ENCODE results near the gene SLC2A4. TPM values are rescaled to one million over a fixed set of nuclear protein-coding genes. Genes with fewer than 3 reads are reported as not detected.

SLC2A4 gene
- total RNA-seq, 1 experiment from 2014 or later, result 0.19 TPM

DNA sequence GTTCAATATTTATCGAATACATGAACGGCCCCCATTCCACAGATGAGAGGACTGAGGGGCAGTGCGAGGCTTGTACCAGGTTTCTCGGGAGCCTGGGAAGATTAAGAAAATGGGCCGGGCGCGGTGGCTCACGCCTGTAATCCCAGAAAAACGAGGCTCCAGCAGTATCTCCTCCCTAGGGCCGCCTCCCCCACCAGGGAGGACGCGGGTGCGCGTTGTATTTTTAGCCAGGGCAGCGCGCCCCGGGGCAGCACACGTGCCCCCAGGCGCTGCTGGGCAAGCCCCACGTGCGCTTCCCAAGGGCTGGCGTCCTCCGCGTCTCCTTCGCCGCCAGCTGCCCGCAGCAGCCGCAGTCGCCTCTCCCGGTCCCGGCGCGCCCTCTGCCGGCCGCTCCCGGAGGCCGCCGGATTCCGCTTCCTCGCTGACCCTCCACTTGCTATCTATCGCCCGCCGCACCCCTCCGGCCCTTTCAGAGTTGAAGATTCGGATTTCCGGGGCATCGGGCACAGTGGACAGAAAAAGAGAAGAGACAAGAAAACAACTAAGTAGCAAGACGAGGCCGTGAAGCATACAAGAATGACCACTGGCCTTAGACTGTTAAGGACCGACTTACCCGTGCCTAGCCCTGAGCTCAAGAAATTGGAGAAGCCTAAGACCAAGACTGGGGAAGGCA, 14.8 kb downstream of the SLC2A4 start:
- peak; percentile 73 for TF ChIP-seq CTCF (IDR thresholded peaks at IDR 0.05; ENCODE audit: unreplicated experiment)
- Mint-ChIP-seq H3K9me3 (ENCODE audit: low read depth, unreplicated experiment) (no peaks in the 10 kb centered on the region), H3K4me1 (ENCODE audit: low read depth, unreplicated experiment) (peaks cover 15% of the 10 kb centered on the region), H3K27ac (ENCODE audit: unreplicated experiment) (no peak overlapping the region), H3K27me3 (ENCODE audit: unreplicated experiment) (peaks cover 24% of the 10 kb centered on the region), H3K4me3 (ENCODE audit: low read depth, unreplicated experiment) (peak overlapping the region; percentile 52), H3K36me3 (ENCODE audit: insufficient read depth, unreplicated experiment) (peaks cover 4% of the 10 kb centered on the region)
- peak; percentile 86 for DNase-seq
- intact Hi-C loops (cut with micrococcal nuclease; ENCODE audit: unreplicated experiment), result no loop called here
- BruUV-seq (replicated peaks), result no TSS peak
- CTCF ChIA-PET, result interaction anchor here (0.9 to 1.4 kb wide), 6 partner anchors 16 to 75 kb away, joined by 3 to 14 read pairs (median 6); partner anchors contain the start of genes GABARAP, NEURL4 and SLC2A4

- TF ChIP-seq CTCF (IDR thresholded peaks at IDR 0.05; ENCODE audit: unreplicated experiment), result no peak
- H3K4me1 Mint-ChIP-seq (ENCODE audit: low read depth, unreplicated experiment), result no peaks in the 10 kb centered on the region
- intact Hi-C loops (cut with micrococcal nuclease; ENCODE audit: unreplicated experiment), result no loop called here
- peaks cover 27% of the 10 kb centered on the region for H3K36me3 Mint-ChIP-seq (ENCODE audit: insufficient read depth, unreplicated experiment)
- peaks cover 12% of the 10 kb centered on the region for H3K27me3 Mint-ChIP-seq (ENCODE audit: unreplicated experiment)
- no peaks in the 10 kb centered on the region for H3K9me3 Mint-ChIP-seq (ENCODE audit: low read depth, unreplicated experiment)
- no TSS peak for BruUV-seq (replicated peaks)
- CTCF ChIA-PET, result no interaction called here
- DNase-seq, result no peak
- H3K4me3 Mint-ChIP-seq (ENCODE audit: low read depth, unreplicated experiment), result no peak overlapping the region
- no peak overlapping the region for H3K27ac Mint-ChIP-seq (ENCODE audit: unreplicated experiment)
Observed at GRCh38 chr17:7304179-7304578, 22.7 kb downstream of the SLC2A4 start.

GRCh38 chr17:7306911-7307685, 25.6 kb downstream of the SLC2A4 start, which contains the start of gene EIF5A:
Gene EIF5A, plus strand, starts transcription at chr17:7307628. Its CDS starts 2,008 bp downstream, at chr17:7309636.
- TF ChIP-seq CTCF (IDR thresholded peaks at IDR 0.05; ENCODE audit: unreplicated experiment), result no peak
- H3K9me3 Mint-ChIP-seq (ENCODE audit: low read depth, unreplicated experiment), result no peaks in the 10 kb centered on the region

DNA sequence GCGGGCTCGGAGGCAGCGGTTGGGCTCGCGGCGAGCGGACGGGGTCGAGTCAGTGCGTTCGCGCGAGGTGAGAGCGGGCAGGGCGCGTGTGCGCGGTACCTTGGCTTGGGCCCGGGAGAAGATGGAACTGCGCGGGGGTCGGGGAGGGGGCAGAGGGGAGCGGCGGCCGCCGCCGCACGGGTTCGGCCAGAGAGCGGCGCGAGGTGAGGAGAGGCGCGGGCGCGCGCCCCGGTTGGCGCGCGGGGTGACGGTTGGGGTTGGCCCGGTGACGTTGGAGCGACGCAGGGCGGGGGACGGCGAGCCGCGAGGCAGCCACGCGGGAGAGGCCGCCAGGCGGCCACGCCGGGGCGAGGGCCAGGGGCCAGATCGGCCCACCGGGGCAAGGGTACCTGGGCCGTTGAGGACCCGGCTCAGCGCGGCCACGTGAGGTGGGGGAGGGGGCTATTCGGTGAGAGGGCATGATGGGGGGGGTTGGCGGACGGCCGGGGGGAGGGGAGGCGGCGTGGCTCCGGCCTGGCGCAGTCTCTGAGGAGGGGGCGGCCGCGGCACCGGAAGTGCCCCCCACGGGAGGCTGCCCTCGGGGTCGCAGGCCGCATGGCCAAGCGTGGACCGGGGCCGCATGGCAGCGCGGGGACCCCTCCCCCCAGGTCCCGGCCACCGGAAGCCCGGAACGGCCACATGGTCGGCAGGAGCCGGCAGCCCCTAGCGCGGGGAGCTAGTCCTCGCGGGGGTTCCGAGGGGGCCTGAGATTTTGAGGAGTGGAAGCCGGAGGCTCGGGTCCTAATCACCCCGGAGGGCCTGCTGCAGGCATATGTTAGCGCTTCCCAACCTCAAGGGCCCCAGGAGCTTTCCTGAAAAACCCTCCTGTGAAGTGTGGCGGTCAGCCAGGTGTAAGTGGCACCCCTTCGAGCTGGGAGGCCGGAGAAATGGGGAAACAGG, 26.4 kb downstream of the SLC2A4 start:
- peak overlapping the region; percentile 81 for H3K4me3 Mint-ChIP-seq (ENCODE audit: low read depth, unreplicated experiment)
- peaks cover 64% of the 10 kb centered on the region for H3K36me3 Mint-ChIP-seq (ENCODE audit: insufficient read depth, unreplicated experiment)
- intact Hi-C loops (cut with micrococcal nuclease; ENCODE audit: unreplicated experiment), result no loop called here
- no peaks in the 10 kb centered on the region for H3K27me3 Mint-ChIP-seq (ENCODE audit: unreplicated experiment)
- peaks cover 26% of the 10 kb centered on the region for H3K4me1 Mint-ChIP-seq (ENCODE audit: low read depth, unreplicated experiment)
- peak; percentile 48 for DNase-seq
- CTCF ChIA-PET, result no interaction called here
- no peaks in the 10 kb centered on the region for H3K9me3 Mint-ChIP-seq (ENCODE audit: low read depth, unreplicated experiment)
- BruUV-seq (replicated peaks), result no TSS peak
- peak overlapping the region; percentile 97 for H3K27ac Mint-ChIP-seq (ENCODE audit: unreplicated experiment)
- TF ChIP-seq CTCF (IDR thresholded peaks at IDR 0.05; ENCODE audit: unreplicated experiment), result no peak

More at GRCh38 chr17:7306911-7307685, 25.6 kb downstream of the SLC2A4 start, which contains the start of gene EIF5A:
- H3K27ac Mint-ChIP-seq (ENCODE audit: unreplicated experiment), result peak within 1 kb of the TSS; percentile 97
- peak within 1 kb of the TSS; percentile 81 for H3K4me3 Mint-ChIP-seq (ENCODE audit: low read depth, unreplicated experiment)
- CTCF ChIA-PET, result no interaction called here
- DNase-seq, result peak; percentile 97
- intact Hi-C loops (cut with micrococcal nuclease; ENCODE audit: unreplicated experiment), result no loop called here
- H3K4me1 Mint-ChIP-seq (ENCODE audit: low read depth, unreplicated experiment), result peaks cover 26% of the 10 kb centered on the region
- no peaks in the 10 kb centered on the region for H3K27me3 Mint-ChIP-seq (ENCODE audit: unreplicated experiment)
- TSS peak; percentile 21 for BruUV-seq (replicated peaks)
- H3K36me3 Mint-ChIP-seq (ENCODE audit: insufficient read depth, unreplicated experiment), result peaks cover 55% of the 10 kb centered on the region

Data from Calu3 (cell line).